ENCODE measurements around the gene ZNF22.
A peak's percentile ranks its signal among the peaks of the same experiment; 100 is the strongest.

Gene ZNF22

DNA sequence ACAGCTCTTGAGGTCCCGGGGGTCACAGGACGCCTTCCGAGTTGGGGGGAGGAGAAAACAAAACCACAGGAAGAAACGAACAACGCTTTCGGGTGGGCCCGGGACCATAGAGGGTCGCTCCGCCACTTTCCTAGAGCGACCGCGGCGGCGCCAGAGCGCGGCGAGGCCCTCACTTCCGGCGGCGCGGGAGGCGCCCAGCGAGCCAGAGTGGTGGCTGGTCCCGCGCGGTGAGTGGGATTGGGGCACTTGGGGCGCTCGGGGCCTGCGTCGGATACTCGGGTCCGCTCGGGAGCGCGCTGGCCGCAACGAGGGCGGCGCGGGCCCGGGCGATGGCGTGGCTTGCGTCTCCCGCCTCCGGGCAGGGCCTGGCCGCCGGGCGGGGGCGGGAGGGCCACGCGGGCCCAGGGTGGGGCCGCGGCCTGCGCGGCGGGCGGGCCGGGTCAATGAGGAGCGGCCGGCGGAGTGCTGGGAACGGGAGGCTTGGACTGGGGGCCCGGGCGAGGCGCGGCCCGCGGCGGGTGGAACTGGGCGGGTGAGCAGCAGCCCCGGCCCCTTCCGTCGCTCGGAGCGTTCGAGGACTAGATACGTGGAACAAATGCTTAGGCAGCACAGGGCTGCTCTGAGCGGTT is at the start of gene ZNF22:
Gene ZNF22, plus strand, starts transcription at position 172 of the 629 bp plus-strand sequence. CDS start 2,446 bp downstream, outside the sequence.
- peak; percentile 83 for DNase-seq

DNA sequence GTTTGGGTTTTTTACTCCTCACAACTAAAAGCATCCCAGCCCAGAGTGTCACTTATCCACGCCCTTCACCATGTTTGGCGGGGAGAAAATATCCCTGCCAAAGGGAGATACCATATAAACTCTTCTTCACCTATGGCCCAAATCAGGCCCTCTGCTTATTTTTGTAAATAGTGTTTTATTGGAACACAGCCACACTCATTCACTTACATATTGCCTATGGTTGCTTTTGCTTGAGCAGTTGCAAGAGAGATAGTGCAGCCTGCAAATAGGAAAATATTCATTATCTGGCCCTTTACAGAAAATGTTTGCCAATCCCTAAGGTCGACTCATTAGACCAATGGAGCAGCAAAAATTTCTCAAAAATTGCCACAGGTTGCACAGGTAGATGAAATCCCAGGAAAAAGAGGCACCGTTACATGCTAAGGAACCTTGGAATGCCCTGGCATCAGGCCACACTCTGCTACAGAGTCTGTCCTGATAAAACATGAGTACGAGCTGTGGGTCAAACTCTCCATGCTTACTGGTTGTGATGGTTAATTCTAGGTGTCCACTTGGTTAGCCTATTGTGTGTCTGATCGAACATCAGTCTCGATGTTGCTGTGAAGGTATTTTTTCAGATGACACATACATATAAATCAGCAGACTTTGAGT is 49.0 kb upstream of the ZNF22 start:
- no peak for DNase-seq

DNA sequence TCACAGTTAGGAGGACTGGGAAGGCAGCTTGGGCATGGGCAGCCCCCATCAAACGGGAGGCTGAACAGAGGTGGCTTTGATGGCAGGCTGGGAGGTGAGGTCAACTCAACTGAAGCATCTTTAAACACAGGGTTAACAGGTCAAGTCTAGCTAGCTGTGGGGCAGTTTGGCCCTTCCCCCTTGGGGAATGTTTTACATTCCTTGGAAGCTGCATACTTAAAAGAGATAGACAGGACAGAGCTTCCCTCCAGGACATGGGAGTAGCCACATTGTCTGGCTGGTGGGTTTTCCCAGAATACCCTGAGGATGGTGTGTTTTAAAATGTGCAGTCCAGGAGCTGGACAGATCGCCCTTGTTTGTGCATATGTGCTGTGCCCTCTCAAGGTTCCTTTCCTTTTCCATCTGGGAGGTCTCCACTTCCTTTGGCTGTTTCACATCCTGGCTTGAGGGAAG is 47.9 kb upstream of the ZNF22 start:
- DNase-seq: no peak

DNA sequence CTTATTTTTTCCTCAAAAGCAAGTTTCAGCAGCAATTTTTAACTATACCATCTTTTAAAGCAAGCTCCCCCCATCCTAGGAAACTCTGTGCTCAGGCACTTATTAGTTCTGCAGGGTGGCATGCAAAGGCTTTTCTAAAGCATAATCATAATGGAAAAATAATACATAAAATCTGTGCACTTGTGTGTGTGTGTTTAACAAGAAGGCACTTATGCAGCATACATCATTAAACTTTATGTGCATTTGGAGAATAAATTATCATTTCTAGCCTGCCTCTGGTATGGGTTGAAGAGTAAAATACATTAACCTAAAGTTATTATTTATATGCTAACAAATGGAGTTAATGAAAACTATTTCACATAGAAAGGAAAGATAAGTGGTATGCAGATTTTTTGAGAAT is 46.7 kb upstream of the ZNF22 start:
- DNase-seq: no peak

DNA sequence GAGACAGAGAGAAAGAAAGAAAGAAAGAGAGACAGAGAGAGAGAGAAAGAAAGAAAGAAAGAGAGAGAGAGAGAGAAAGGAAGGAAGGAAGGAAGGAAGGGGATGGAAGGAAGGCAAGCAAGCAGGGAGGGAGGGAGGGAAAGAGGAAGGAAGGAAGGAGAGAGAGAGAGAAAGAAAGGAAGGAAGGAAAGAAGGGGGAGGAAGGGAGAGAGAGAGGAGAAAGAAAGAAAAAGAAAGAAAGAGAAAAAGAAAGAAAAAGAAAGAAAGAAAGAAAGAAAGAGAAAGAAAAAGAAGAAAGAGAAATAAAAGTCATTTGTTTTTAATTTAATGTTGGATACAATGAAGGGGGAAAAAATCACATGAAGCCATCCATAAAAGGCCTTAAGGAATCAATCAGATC is 45.8 kb upstream of the ZNF22 start:
- no peak for DNase-seq

DNA sequence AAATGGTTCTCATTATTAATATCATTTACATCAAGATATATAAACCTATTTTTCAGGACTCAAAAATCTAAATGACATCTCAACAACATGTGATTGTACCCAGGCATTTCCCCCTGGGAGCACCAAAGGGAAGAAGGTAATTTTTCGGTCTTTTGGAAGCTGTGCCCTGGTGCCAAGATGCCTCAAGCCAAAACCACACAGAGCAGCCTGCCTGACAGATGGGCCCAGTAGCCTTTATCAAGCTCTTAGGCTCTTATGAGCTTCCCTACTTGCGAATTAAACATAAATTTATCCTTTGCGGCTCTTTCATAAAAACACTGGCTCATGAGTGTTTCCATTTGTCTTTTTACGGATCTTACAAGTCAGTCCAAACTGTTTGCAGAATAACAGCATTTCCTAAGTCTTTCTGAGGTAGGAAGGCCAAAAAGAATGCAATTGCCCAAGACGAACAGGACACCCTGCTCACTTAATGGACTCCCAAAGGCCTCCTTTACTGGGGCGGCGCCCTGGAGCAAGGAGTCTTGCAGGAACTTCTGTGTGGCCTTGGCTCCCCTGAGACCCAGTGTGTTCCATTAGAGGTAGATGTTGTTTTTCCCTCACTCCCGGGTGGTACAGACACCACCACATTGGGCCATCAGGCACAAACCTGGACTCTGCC is 45.2 kb upstream of the ZNF22 start:
- DNase-seq: no peak

DNA sequence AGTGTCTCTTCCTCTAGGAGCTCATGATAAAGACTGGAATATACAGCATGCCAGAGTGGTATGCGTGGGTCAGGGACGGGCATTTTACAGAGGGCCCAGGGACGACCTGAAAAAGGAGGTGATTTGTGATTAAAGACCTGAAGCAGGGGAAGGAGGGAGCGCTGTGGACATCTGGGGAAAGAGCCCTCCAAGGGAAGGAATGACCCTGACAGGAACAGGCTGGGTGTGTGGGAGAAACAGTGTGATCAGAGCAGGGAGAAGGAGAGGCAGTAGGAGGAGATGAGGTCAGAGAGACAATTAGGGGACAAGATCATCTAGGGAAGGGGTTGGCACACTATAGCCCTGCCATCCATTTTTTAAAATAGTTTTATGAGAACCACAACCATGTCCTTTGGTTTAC is 44.5 kb upstream of the ZNF22 start:
- DNase-seq: no peak

DNA sequence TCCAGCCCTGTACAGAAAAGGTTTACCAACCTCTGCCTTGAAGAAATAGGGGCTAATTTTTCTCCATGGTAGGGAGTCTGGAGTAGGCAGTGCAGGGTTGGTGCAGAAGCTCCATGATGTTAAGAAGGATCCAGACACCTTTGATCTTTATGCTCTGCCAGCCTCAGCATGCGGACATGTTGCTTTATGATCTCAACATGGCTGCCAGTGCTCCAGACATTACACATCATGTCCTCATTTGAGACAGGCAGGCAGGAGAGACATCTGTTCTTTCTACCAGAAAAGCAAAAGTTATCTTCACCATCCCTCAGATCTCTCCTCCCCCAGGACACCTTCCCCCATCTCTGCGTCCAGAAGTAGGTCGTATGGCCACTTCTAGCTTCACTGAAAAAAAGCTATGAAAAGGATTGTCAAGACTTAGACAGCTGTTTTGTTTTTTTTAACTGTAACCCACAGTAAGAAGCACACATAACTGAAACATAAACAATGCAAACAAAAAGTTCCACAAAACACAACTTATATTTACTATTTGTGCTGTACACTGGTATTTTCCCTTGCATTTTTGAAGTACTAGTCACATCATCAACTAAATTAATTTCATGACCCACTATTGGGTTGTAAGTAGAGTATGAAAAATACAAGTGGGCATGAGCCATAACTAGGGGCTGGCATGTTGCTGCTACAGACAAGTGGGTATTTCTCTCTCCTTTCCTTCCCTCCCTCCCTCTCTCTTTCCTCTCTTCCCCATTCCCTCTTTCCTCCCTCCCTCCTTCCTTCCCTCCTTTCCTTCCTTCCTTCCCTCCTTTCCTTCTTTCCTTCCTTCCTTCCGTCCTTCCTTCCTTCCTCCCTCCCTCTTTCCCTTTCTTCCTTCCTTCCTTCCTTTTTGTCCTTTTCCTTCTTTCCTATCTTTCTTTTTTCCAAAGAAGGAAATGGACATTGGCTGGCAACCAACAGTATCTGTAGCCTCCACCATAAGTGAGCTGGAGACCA is 43.7 kb upstream of the ZNF22 start:
- DNase-seq: no peak

DNA sequence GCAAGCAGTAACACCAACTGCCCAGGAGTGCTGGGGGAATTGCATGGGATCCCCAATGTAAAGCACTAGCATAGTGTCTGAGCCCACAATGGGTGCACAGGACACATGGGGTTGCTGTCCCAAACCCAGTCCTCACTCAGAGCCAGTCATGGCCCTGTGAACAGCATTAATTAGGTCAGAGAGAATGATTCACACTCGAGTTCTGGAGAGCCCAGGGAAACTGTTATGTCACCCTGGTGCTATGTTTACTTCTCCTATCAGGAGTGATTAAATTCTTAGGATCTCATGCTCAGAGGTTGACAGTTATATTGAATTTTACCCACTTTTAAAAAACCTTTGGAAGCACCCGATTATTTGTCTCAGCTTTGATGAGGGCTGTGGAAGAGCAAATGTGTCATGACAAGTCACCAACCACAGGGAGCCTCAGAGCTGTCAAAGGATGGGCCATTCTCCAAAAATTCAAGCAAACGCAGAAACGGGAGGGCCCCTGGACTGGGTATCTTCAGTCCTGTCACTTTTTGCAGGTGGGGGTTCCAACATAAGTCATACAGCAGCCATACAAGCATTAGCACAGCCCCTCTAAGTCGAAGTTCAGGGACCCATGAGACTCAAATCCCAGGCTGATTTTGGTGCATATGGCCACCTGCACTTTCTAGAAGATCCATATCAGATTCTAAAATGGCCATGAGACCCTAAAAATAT is 42.4 kb upstream of the ZNF22 start:
- DNase-seq: peak; percentile 40

DNA sequence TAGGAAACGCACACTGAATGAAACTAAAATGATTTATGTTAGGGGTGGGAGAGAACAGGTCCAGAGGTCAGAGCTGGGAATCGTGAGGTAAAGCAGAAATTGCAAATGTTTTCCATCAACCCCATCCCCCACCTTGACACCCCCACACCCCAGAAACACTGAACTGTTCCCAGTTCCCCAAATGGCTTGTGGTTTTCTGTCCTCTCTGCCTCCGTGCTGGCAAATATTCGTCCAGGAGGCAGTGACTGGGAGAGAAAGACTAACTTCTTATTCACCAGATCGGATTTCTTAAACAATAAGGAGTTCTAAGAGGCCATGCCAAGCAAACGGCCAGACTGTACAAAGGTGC is 41.9 kb upstream of the ZNF22 start:
- no peak for DNase-seq

DNA sequence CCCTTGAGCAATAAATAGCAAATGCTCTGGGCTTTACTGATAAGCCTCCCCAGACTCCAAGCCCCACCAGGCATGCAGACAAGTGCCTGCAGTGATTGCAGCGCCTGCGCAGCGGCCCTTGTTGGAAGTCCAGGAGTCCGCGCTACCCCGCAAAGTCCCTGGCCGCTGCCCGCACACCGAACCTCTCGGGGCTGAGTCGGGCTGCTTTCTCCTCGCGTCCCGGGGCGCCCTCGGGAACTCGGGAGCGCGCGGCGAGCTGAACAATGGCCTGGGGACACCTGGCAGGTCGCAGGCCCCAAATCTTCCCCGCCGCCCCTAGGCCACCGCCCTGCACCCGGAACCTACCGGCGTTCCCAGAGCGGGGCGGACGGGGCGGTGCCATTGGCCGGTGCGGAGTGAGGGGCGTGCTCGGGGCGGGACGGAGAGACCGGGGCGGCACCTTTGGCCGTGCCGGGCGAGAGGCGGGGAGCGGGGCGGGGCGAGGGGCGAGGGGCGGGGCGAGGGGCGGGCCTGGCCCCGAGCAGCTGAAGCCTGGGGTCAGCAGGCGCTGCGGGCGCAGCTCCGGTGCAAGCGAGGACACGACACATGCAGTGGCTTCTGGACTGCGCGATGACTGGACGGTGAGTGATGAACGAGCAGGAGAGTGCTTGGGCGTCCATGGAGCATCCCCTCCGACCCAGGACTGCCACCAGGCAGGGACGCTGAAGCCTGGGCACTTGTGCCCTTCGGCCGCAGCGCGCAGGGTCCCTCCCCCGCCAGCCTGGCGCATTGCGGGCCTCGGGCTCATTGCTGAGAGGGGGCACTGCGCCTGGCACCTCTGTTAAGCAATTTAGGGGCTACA is 41.3 kb upstream of the ZNF22 start, which contains the start of gene RASSF4:
Gene RASSF4, plus strand, starts transcription at position 556 of the 841 bp plus-strand sequence. CDS start 10,401 bp downstream, outside the sequence.
- peak; percentile 76 for DNase-seq

DNA sequence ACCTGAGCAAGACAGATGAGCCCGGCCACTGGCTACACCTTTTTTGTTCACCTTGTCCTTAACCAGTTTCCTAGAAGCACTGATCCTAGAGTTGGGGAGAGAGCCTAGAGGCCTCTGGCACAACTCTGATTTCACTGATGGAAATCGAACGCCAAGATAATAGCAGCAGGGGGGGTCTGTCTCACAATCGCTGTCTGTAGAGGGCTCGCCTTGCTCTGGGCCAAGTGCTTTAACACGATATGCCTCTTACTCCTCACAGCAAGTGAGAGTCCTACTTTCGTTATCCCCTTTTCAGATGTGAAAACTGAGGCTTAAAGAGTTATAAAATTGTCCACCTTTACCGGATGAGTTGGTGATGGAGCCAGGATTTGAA is 40.6 kb upstream of the ZNF22 start:
- DNase-seq: no peak

DNA sequence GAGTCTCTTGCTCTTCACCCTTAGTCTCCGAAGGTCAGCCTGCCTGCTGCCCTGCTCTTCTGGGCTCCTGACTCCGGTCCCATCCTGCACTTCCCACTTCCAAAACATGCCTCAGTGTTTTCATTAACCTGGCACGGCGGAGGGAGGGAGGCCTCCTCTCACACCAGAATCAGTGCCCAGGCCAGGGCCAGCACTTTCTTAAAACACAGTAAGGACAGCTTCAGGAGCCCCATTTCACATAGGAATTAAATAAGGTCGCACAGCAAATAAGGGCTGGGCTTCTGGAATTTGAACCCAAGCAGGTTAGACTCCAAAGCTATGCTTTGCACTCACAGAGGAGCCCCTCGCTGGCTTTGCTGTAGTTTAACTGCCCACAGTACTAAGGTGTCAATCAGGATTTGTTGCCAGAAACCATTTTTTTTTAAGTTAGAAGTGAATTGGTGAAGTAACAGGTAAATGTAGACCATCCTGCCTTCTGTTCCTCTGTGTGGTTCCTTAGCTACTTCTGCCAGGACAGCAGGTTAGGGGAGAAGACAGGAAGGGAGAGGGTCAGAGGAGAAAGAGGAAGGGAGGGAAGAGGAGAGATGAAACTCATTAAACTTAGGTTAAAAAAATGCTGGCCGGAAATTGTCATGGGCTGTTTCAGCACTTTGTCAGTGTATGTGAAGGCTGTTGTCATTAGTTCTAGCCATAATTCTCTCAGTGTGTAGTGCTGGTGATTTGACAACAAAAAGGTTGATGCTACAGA is 40.1 kb upstream of the ZNF22 start:
- no peak for DNase-seq

DNA sequence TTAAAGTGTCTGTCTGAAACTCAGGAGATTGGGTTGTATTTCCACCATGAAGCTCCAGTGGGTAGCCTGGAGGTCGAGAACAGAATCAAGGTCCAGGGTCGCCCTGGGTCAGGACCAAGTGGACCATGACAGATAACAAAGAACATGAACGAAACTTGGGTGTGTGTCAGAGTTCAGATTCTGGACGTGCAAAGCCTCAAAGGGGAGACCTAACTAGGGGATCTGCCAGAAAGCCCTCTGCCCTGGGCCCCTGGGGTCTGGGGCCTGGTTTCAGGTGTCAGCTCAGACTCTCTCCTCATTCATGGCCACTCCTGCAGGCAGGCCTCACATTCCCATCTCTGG is 39.5 kb upstream of the ZNF22 start:
- DNase-seq: no peak

DNA sequence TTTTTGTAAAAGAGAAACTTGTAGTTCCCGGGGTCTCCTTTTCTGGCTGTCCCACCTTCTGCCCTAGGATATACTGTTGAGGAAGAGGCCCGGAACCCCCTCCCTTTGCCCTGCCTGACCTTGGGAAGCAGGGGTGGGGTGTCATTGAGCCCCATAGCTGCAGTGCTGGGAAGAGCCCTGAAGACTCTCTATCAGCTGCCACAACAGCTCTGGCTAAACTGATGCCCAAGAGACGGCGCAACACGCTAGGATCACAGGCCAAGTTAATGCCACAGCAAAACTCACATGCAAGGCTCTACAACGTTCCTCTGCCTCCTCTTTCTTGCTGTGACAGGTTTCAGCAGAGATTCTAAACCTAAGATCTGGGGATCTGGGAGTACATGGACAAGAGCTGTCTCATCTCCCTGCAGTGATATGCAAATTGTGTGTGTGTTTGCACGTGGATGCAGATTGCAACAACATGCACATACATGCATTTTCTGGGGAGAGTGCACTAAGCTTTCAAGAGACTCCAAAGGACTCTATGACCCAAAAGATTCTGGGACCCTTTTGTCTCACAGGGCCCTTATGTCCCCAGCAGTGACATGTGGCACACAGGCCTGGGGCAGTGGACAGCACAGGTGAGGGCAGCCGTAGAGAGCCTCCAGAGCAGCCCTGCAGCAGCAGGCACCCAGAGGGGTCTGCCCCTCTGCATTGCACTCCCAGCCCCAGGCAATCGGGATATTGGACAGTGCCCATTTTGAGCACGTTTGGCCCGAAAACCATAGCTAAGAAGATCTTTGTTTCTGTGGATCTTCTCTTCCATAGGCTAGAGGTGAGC is 38.6 kb upstream of the ZNF22 start:
- no peak for DNase-seq

DNA sequence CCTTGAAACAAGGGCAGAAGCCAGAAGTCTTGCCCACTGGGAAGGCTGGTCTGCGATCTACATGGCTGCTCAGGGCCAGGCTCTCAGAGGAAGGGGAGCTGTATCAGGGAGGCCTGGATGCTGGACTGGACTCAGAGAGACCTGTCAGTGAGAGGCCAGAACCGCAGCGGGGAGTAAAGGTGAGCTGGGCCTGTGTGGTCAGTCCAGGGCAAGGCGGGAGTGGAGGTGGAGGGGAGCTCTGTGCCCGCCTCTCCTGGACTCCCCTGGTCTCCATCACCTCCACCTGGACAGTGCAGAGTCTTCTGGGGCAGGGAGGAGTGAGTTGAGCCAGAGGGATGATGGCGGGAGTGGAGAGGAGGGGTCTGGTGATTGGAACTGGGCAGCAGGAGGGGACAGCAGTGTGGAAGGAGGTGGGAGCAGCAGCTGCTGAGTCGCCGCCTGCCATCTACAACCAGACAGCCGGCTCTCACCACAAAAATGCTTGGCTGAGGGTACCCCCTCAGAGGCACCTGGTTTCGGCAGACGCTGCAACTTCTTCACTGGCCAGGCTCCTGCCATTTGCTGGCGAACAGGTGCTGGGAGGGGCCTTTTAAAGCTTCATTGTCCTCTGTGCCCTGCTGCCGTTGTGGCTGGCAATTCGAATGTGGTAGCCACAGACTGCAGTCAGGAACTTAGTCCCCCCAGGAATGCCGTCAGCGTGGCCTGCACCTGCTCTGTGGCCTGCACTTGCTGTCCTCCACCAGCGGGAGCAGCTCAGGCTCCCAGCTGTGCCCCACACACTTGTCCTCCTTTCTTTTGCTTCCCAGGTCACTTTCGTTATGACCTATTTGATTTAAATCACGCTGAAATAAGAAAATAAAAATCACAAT is 37.6 kb upstream of the ZNF22 start:
- DNase-seq: no peak

DNA sequence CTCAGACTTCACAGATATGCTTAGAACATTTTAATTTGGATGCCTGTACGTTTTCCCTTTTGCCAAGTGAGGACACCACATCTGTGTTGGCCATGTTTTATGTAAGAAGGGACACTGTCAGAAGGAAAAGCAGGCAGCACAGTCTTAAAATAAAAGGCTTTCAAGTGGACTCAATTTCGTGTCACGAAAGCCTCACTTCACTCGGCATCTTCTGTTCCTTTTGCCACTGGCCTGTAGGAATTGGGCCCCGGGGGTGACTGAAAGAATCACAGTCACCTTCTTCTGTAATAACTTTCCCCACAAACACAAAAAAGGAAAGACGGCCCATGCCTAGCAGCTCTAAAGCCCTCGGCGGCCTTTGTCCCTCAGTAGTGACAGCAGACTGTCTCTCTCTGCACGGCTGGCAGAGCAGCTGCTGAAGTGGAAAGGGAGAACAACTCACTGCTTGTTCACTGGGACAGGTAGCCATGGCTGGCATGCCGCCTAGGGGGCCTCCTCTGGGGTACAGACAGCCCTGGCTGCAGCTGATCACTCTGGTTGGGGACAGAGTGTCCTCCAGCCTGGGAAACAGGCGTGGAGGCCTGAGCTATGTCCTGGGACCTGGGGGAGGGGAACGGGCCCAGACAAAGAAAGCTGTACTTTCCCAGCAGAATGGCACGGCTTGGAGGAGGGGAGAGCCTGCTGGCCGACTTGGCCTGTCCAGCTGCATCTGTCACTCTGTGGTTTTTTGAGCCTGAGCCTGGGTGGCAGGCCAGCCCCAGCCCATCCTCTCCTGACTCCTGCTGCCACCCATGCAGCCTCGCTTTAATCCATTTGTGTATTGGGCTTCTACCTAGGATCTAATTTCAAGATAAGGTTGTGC is 36.7 kb upstream of the ZNF22 start:
- DNase-seq: no peak

DNA sequence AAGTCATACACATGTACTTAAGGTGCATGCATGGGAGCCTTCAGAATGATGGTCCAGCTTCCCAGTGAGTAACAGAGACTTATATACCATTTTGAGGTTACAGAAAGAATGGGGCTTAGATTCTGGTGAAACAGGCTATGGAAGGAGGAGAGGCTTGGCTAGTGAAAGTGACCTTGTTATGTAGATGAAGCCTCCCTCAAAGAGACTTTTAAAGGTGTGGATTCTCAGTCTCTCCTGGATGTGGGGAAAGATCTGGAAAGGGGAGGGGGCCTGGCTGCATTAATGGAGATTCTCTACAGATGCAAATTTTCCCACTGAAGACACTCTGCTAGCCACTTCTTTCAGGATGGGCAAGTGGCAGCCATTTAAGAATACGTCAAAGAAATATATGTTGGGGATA is 35.6 kb upstream of the ZNF22 start:
- DNase-seq: no peak

Data from fibroblast of skin of right quadriceps (primary cell).